HuH-7 (cell line): ENCODE results near the gene ARHGEF38.
"Not testable (repeated sequence)": the region's sequence is repeated elsewhere in the genome, so short reads cannot be mapped to it uniquely, and the experiment has no call there.

Experiments
- DNase-seq: peaks from one replicate; pipeline ENCODE4 v3.0.0; 2011; ENCODE audit warnings: low spot score

ARHGEF38 gene

DNA sequence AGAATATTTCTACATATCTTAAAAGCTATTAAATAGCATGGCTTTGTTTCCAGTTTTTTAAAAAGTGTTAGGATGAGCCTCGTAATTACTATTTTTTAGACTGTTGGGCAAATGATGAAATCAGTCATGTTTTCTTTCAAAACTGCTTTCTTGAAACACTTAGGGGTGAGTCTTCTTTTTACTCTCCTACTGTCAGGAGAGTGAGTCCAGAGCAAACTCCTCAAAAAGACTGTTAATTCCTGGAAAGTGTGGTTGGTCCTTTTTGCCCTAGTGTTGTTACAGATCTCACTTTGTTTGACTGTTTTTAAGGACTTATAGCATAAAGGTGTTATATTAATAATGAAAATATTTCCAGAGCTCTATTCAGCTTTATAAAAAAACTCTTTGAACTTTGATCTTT is 162.5 kb downstream of the ARHGEF38 start:
- DNase-seq: no peak

GRCh38 chr4:105715692-105716278 is 163.4 kb downstream of the ARHGEF38 start:
- no peak for DNase-seq

GRCh38 chr4:105719204-105719603 is 166.8 kb downstream of the ARHGEF38 start:
- no peak for DNase-seq

GRCh38 chr4:105725623-105726022 is 173.2 kb downstream of the ARHGEF38 start:
- no peak for DNase-seq

GRCh38 chr4:105729895-105730294 is 177.5 kb downstream of the ARHGEF38 start:
- not testable (repeated sequence) for DNase-seq
